Activated T-cell treated with anti-CD3 and anti-CD28 coated beads, Interleukin-2, amount 50 U/mL, for 1 hour (primary cell): ENCODE data around the gene NFIC.
"Not testable (repeated sequence)": the region's sequence is repeated elsewhere in the genome, so short reads cannot be mapped to it uniquely, and the experiment has no call there.

ENCODE experiments used
- DNase-seq: peaks from one replicate; pipeline ENCODE4 v3.0.0-alpha.2; 2020

The NFIC gene

GRCh38 chr19:3365836-3366752 lies at the start of gene NFIC:
Gene NFIC, plus strand, starts transcription at chr19:3366583. Its CDS starts 54 bp downstream, at chr19:3366637.
- peak; percentile 53 for DNase-seq

GRCh38 chr19:3316659-3317207 lies 49.6 kb upstream of the NFIC start:
- DNase-seq: no peak

GRCh38 chr19:3319643-3320353 lies 46.6 kb upstream of the NFIC start:
- no peak for DNase-seq

- no peak for DNase-seq
Measured at GRCh38 chr19:3320354-3320670, 46.1 kb upstream of the NFIC start.

- DNase-seq: no peak
Measured at GRCh38 chr19:3320853-3321252, 45.5 kb upstream of the NFIC start.

- DNase-seq: no peak
Measured at GRCh38 chr19:3321696-3322095, 44.7 kb upstream of the NFIC start.

GRCh38 chr19:3322199-3322978 lies 44.0 kb upstream of the NFIC start:
- no peak for DNase-seq

GRCh38 chr19:3323026-3323425 lies 43.4 kb upstream of the NFIC start:
- DNase-seq: no peak

- no peak for DNase-seq
Measured at GRCh38 chr19:3323658-3324057, 42.7 kb upstream of the NFIC start.

- peak; percentile 76 for DNase-seq
Measured at GRCh38 chr19:3324405-3324856, 42.0 kb upstream of the NFIC start.

- no peak for DNase-seq
Measured at GRCh38 chr19:3325451-3325850, 40.9 kb upstream of the NFIC start.

- no peak for DNase-seq
Measured at GRCh38 chr19:3328743-3329142, 37.6 kb upstream of the NFIC start.

GRCh38 chr19:3330047-3330446 lies 36.3 kb upstream of the NFIC start:
- no peak for DNase-seq

GRCh38 chr19:3332232-3332631 lies 34.2 kb upstream of the NFIC start:
- DNase-seq: not testable (repeated sequence)

GRCh38 chr19:3333020-3333583 lies 33.3 kb upstream of the NFIC start:
- DNase-seq: no peak

GRCh38 chr19:3333662-3334061 lies 32.7 kb upstream of the NFIC start:
- no peak for DNase-seq

- not testable (repeated sequence) for DNase-seq
Measured at GRCh38 chr19:3334749-3335430, 31.5 kb upstream of the NFIC start.

- DNase-seq: no peak
Measured at GRCh38 chr19:3335431-3336350, 30.7 kb upstream of the NFIC start.

GRCh38 chr19:3336351-3336679 lies 30.1 kb upstream of the NFIC start:
- no peak for DNase-seq

GRCh38 chr19:3336680-3337523 lies 29.5 kb upstream of the NFIC start:
- no peak for DNase-seq
